ENCODE data around the gene TRIM50. TPM values are rescaled to one million over a fixed set of nuclear protein-coding genes. Genes with fewer than 3 reads are reported as not detected.

The TRIM50 gene
- total RNA-seq, 1 donor from 2014 or later, result not detected

Other genes with a start within 250 kb of the TRIM50 start
- not detected for gene SPDYE9, start 242.0 kb downstream of the TRIM50 start, total RNA-seq
- 9.8 TPM for gene NSUN5, start 19.3 kb downstream of the TRIM50 start, total RNA-seq
- not detected for gene FKBP6, start 79 bp upstream of the TRIM50 start, total RNA-seq
- 0.43 TPM for gene FZD9, start 105.7 kb upstream of the TRIM50 start, total RNA-seq
- 28.1 TPM for gene BAZ1B, start 194.2 kb upstream of the TRIM50 start, total RNA-seq
- 130 TPM for gene BCL7B, start 229.6 kb upstream of the TRIM50 start, total RNA-seq